Aorta (tissue), 5 donors: ENCODE results near the gene DERL3. TPM values are rescaled to one million over a fixed set of nuclear protein-coding genes. Genes with fewer than 3 reads are reported as not detected.

ENCODE experiments used
- ATAC-seq: fragments of 200-7000 bp; cut with Tn5 transposase; one replicate; pipeline ENCODE4 v1.9.1; 2022; ENCODE audit warnings: moderate library complexity; ENCODE audit not compliant: low FRiP score
- DNase-seq, 2 donors: peaks; one replicate each; pipeline ENCODE4 v3.0.0-alpha.2; 2020
- H3K27ac ChIP-seq, 2 donors: one replicate each; pipeline ENCODE4 v1.5.1; 2013; ENCODE audit warnings: low read length in 2 of 2, mild to moderate bottlenecking in 2 of 2, moderate library complexity in 2 of 2, control low read depth in 1 of 2, inconsistent platforms in 1 of 2, low read depth in 1 of 2
- H3K27me3 ChIP-seq, 2 donors: one replicate each; pipeline ENCODE4 v1.6.1; 2013; ENCODE audit warnings: control low read depth in 1 of 2, low read length in 1 of 2, mild to moderate bottlenecking in 1 of 2, moderate library complexity in 1 of 2; ENCODE audit not compliant: insufficient read depth in 2 of 2, control insufficient read depth in 1 of 2
- H3K36me3 ChIP-seq, 2 donors: one replicate each; pipeline ENCODE4 v1.6.1; 2013; ENCODE audit warnings: control low read depth in 1 of 2, low read length in 1 of 2, mild to moderate bottlenecking in 1 of 2; ENCODE audit not compliant: insufficient read depth in 2 of 2, control insufficient read depth in 1 of 2
- H3K4me1 ChIP-seq, 2 donors: one replicate each; pipeline ENCODE4 v1.6.1; 2013; ENCODE audit warnings: low read length in 2 of 2, control low read depth in 1 of 2, mild to moderate bottlenecking in 1 of 2, moderate library complexity in 1 of 2; ENCODE audit not compliant: insufficient read depth in 2 of 2, control insufficient read depth in 1 of 2
- H3K4me3 ChIP-seq, 2 donors: one replicate each; pipeline ENCODE4 v1.5.1; 2013; ENCODE audit warnings: low read length in 2 of 2, control low read depth in 1 of 2, mild to moderate bottlenecking in 1 of 2
- H3K9me3 ChIP-seq: one replicate; pipeline ENCODE4 v1.6.1; 2013; ENCODE audit warnings: mild to moderate bottlenecking, low read length; ENCODE audit not compliant: control insufficient read depth
- WGBS, 2 donors: extraction: QIAGEN DNeasy Blood & Tissue Kit; methylation state at CpG; one replicate each; pipeline ENCODE4 v1.1.7; 2013; 5-methylcytosine and 5-hydroxymethylcytosine counted together
- intact Hi-C, 2 donors: fragments of 100-400 bp; cut with DNase I; formaldehyde crosslinking; loops; one replicate each; pipeline versions ENCODE4 v1.14.2 to v1.15.0; 2022
- polyA plus RNA-seq, 2 donors: library from polyadenylated mRNA; stranded (reverse); fragments of 200-250 nt; gene quantifications; one replicate each; pipeline ENCODE4 v1.2.3, GENCODE V29; 2013
- total RNA-seq, 2 donors: library from RNA; stranded (reverse); fragmentation: NEBNext Ultra II Directional; extraction: Animal tissue kit (Norgen Biotek cat#: 25700); gene quantifications; one replicate each; pipeline ENCODE4 v1.2.1, GENCODE V29; 2021
- donor health status: healthy with polysubstance abuse.
- donor health status: Bipolar disorder and iron deficiency.
- donor health status: DM: no; HTN: no; CAD: no.
- donor health status: DM: no; HTN: no; CAD: no.
- donor health status: DM: yes; HTN: yes; CAD: no.

The DERL3 gene
- total and polyA plus RNA-seq, 4 donors = 1.4 to 6.1 (median 2.9) TPM

GRCh38 chr22:23828800-23829680 lies 9.8 kb downstream of the DERL3 start:
- intact Hi-C loops = no loop called here
- ATAC-seq (peak; percentile 27), DNase-seq (peak in 1 of 2 donors; percentile 21)
- no peaks in the 10 kb centered on the region for H3K9me3 ChIP-seq
- no peaks in the 10 kb centered on the region for H3K27me3 ChIP-seq
- H3K36me3 ChIP-seq = no peaks in the 10 kb centered on the region
- H3K4me3 ChIP-seq = no peak overlapping the region
- no peak overlapping the region for H3K27ac ChIP-seq
- WGBS, 2 donors = 94 to 95% methylated on average over 10 of the region's 10 CpGs
- H3K4me1 ChIP-seq = no peaks in the 10 kb centered on the region

DNA sequence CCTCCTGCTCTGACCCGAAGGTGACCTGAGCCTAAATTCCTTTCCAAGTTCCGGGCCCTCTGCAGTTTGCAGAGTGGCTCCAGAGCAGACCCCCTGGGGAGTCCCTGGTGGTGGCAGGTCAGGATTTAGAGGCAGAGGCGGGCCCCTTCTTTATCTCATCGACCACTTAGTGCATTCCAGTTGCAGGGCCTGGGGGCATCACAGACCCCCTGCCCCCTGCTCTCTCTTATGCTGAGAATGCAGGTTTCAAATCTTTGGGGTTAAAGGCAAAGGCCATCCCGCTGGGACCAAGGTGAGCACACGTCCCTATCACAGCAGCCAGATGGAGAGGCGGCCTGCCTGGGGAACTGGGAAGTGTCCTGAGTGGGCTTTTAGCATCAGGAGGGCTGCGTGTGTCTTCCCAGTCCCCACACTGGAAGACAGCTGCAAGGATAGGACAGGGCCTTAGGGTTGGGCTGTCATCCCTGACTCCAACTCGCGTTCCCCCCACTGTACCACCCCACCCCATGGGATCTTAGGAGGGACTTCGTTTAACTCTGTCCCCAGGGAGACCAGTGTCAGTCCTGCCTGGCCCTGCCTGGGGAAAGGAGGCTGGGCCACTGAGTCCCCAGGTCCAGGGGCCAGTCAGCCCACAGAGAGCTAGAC lies 11.3 kb downstream of the DERL3 start:
- Histone ChIP-seq H3K4me3 (no peak overlapping the region), H3K27me3 (no peaks in the 10 kb centered on the region), H3K36me3 (no peaks in the 10 kb centered on the region), H3K27ac (no peak overlapping the region), H3K4me1 (no peaks in the 10 kb centered on the region), H3K9me3 (no peaks in the 10 kb centered on the region)
- intact Hi-C loops = no loop called here
- ATAC-seq (no peak), DNase-seq (peak in 1 of 2 donors; percentile 21)
- 72 to 75% methylated on average over 11 of the region's 11 CpGs for WGBS, 2 donors

GRCh38 chr22:23826510-23827350 lies 12.1 kb downstream of the DERL3 start:
- Histone ChIP-seq H3K4me3 (no peak overlapping the region), H3K27me3 (no peaks in the 10 kb centered on the region), H3K9me3 (no peaks in the 10 kb centered on the region), H3K4me1 (no peaks in the 10 kb centered on the region), H3K36me3 (no peaks in the 10 kb centered on the region), H3K27ac (no peak overlapping the region)
- no peak for ATAC-seq
- intact Hi-C loops = no loop called here
- 67 to 68% methylated on average over 15 of the region's 15 CpGs for WGBS, 2 donors
- peak; percentile 54 to 77 for DNase-seq

DNA sequence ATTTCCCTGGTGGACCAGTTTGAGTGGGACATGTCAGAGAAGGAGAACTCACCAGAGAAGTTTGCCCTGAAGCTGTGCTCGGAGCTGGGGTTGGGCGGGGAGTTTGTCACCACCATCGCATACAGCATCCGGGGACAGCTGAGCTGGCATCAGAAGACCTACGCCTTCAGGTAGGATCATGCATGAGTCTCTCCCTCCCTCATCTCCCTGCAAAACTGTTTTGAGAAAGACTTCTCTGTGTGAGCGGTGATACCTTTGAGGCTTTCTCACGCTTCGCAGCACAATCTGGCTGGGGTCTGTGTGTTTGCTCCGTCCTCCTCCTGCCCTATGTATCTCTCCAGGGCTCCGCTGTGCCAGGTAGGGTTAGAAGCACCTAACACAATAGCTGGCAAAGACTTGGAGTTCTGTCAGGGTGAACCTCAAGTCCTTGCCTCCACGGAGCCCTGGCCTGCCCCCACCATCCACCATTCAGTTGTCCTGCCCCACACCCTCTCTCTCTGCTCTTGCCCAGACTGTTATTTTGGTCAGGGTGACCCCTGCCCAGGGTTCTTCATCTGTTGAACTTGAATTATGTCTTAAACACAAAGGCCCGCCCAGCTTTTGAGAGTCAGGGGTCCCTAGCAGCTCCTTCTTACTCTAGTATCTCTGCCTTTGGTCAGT lies 13.4 kb downstream of the DERL3 start:
- Histone ChIP-seq H3K4me1 (no peaks in the 10 kb centered on the region), H3K36me3 (no peaks in the 10 kb centered on the region), H3K4me3 (no peak overlapping the region), H3K27me3 (no peaks in the 10 kb centered on the region), H3K9me3 (no peaks in the 10 kb centered on the region), H3K27ac (no peak overlapping the region)
- 91 to 95% methylated on average over 12 of the region's 12 CpGs for WGBS, 2 donors
- no peak for ATAC-seq
- intact Hi-C loops = no loop called here
- peak; percentile 31 to 65 for DNase-seq

GRCh38 chr22:23824476-23825245 lies 14.1 kb downstream of the DERL3 start:
- intact Hi-C loops = no loop called here
- Histone ChIP-seq H3K27ac (no peak overlapping the region), H3K36me3 (no peaks in the 10 kb centered on the region), H3K4me3 (no peak overlapping the region), H3K4me1 (no peaks in the 10 kb centered on the region), H3K27me3 (no peaks in the 10 kb centered on the region), H3K9me3 (no peaks in the 10 kb centered on the region)
- ATAC-seq = no peak
- WGBS, 2 donors = 83% methylated on average over 13 of the region's 13 CpGs
- peak; percentile 33 to 61 for DNase-seq

DNA sequence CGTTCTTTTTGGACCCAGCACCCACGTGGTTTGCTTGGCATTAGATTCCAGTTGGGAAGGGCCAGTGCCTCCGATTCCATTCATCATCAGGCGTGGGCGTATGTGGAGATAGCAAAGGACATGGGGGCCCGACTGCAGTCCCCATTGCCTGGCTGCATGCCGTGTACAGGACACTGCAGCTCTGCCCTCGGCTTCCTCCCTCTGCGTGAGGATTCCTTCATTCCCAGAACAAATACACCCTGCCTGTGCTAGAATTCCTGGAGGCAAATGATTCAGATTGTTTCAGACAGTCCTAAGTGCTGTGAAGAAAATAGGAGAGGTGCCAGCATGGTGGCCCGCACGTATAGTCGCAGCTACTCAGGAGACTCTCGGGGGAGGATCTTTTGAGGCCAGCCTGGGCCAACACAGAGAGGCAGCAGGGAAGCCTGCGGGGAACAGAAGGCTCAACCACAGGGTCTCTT lies 15.4 kb downstream of the DERL3 start:
- Histone ChIP-seq H3K27ac (no peak overlapping the region), H3K4me3 (no peak overlapping the region), H3K4me1 (no peaks in the 10 kb centered on the region), H3K27me3 (no peaks in the 10 kb centered on the region), H3K36me3 (no peaks in the 10 kb centered on the region), H3K9me3 (no peaks in the 10 kb centered on the region)
- ATAC-seq (peak; percentile 13), DNase-seq (peak; percentile 68 to 69)
- intact Hi-C loops = no loop called here
- WGBS, 2 donors = 34 to 49% methylated on average over 14 of the region's 14 CpGs

GRCh38 chr22:23822101-23822671 lies 16.6 kb downstream of the DERL3 start:
- ATAC-seq (no peak), DNase-seq (peak; percentile 33 to 57)
- intact Hi-C loops = no loop called here
- H3K4me1 ChIP-seq = no peaks in the 10 kb centered on the region
- WGBS, 2 donors = 42 to 56% methylated on average over 6 of the region's 6 CpGs
- H3K27me3 ChIP-seq = no peaks in the 10 kb centered on the region
- no peaks in the 10 kb centered on the region for H3K9me3 ChIP-seq
- peaks cover 0 to under 1% of the 10 kb centered on the region in 2 donors for H3K36me3 ChIP-seq
- no peak overlapping the region for H3K27ac ChIP-seq
- no peak overlapping the region for H3K4me3 ChIP-seq
